Activated CD4-positive, alpha-beta T cell treated with anti-CD3 and anti-CD28 coated beads, Interleukin-10, Interleukin-2, amounts not matched to agents 100 ng/mL and 50 ng/mL, durations not matched to agents 16 hours and 8 hours (primary cell): ENCODE measurements around the gene SLC2A1.
A peak's percentile ranks its signal among the peaks of the same experiment; 100 is the strongest.

Experiments used
- DNase-seq: peaks from one replicate; pipeline ENCODE4 v3.0.0-alpha.2; 2020

Gene SLC2A1

DNA sequence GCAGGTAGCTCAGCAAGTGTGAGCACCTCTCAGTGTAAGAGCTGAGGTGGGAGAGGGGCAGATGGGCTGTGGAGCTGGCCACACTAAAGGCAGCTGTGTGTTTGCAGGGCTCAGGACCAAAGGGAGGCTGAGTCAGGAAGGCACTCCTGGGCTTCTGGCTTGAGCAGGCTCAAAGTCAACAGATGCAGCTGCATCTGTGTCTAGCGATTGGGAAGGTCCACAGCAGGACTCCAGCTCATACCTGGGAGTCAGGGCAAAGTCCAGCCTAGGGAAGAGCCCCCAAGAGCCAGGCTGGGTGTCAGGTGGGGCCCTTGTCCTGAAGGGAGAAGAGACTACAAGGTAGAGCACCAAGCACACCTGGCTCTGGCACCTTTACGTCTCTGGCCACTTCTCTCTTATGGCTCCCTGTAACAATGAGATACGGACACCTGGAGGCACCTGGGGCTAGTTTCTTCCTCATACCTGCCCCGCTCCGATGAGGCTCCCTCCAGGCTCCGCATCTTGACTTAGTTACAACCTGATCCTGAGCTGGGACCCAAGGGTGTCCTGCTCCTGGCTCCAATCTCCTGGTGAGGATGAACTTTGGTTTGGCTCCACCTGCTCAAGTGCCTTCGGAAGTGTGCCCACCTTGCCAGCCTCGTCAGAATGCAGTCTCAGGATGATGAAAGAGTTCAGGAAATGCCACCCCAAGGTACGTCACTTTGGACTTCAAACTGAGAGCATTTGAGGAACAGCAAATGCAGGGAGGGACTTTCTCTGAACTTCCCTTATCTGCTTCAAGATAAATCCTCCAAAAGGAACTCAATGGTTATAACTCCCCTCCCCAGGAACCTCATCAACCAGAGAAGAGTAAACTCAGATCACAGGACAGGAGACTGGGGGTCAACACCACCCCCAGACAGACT lies 21.5 kb upstream of the SLC2A1 start:
- DNase-seq, result no peak

DNA sequence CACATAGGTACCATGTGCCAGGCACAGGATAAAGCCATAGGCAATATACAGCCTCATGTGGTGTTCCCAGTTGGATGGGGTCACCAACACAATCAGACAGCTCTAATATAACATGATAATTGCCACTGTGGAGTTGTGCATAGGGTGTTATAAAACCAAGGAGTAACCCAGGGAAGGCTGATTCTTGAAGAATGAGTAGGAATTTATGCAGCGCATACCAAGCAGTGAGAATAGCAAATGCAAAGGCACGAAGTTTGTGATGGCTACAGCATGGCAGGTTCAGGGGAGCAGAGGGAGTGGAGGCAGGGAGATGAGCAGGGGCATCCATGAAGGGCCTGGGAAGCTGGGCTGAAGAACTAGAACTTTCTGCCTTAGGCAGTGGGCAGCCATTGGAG lies 20.4 kb upstream of the SLC2A1 start:
- DNase-seq, result no peak

DNA sequence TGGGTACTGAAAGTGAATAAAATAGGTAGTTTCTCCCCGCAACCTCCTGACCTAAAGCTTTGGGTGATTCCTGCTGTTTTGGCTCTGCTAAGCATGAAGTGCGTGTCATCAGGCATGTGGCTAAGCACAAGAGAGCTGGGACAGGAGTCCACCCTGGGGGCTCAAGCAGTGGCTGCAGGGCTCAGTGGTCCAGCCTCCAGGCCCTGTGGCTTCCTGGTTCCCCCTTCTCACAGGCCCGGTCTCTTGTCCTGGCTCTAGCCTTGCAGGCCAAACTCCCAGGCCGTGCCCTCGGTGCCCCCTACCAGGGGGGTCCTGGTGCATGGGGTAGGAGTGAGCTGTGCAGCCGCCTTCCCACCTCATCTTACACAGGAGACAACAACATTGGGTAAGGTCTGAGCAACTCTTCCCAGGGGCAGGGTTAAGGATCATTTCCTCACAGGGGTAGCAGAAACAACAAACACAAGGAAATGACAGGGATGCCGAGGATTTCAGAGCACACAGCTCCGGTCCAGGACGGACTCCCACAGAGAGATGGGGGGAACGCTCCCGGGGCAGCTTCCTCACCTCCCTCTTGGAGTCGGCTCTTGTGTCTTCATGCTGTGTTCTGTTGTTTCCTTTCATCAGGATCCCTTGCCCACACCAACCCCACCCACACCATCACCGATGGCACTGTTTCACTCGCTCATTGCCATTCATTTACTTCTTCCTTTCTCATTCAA lies 19.8 kb upstream of the SLC2A1 start:
- DNase-seq, result no peak

DNA sequence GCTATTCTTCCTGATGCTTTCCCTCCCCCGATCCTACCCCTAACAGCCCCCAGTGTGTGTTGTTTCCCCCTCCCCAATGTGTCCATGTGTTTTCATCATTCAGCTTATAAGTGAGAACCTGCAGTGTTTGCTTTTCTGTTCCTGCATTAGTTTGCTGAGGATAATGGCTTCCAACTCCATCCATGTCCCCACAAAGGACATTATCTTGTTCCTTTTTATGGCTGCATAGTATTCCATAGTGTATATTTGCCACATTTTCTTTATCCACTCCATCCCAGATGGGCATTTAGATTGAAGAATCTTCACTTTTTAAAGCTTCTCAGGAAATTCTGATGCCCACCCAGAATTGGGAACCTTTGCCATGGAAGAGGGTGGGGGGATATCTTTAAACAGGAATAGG lies 19.0 kb upstream of the SLC2A1 start:
- DNase-seq, result no peak

DNA sequence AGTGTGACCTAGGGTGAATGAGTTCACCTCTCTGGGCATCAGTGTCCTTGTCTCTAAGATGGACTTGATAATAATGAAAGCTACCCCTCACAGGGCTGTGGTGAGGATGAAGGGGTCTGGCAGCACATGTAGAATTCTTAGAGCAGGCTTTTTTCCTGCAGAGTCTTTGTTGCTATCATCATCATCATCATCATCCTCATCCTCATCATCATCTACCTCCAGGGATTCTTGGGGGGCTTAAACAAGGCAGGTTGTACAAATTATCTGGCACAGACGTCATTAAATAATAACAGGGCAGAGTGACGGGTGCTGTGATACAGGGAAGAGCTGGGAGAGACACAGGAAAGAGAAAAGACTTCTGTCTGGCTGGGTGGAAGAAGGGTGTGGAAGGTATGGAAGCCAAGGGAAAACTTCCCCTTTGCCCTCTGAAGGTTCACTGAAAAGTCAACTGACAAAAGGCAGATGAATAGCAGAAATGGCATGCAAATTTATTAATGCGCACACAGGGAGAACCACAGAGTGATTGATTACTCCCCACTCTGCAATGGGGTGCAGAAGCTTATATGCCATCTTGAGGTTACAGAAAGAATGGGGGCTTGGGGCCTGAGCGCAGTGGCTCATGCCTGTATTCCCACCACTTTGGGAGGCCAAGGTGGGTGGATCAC lies 17.0 kb upstream of the SLC2A1 start:
- DNase-seq, result no peak

DNA sequence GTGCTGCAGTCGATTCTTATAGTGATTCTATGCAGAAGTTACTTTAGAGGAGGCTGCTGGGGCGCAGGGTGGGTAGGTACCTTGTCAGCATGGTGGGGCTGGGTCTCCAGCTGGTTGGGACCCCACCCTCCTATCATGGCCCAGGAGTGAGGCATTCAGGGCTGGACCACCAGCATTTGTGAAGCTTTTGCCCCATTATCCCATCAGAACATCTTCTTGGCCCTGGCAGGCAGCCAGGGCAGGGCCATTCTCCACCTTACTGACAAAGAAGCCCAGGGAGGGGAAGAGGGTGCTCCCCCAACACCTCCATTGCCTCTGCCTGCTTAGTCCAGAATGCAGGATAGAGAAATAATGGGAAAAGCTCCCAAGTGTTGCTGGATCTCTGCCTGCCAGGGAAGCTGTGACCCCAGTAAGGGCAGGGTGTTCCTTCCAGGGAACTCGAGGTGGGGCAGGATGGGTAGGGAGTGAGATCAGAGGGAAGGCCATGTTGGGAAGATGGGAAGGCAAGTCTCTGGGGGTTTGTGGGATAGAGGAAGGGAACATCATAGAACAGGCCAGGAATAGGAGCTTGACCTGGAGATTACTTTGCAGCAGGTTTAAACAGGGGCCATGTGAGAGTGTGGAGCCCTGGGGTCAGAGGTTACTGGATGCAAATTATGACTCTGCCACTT lies 16.2 kb upstream of the SLC2A1 start:
- DNase-seq, result no peak

DNA sequence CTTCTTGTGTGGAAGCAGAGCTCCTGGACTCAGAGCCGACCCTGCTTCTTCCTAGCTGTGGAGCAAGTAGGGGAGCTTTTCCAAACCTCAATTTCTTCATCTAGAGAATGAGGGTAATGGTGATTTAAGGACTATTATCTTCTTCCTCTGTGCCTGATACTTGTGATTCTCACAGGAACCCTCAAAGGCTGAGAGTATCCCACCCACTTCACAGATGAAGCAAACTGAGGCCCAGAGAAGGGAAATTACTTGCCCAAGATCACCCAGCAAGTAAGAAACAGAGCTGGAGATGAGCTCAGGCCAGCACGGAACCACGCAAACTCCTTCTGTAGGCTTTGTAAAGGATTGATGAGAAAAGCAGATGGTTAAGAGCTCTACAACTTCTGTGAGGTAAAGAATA lies 15.1 kb upstream of the SLC2A1 start:
- DNase-seq, result no peak

DNA sequence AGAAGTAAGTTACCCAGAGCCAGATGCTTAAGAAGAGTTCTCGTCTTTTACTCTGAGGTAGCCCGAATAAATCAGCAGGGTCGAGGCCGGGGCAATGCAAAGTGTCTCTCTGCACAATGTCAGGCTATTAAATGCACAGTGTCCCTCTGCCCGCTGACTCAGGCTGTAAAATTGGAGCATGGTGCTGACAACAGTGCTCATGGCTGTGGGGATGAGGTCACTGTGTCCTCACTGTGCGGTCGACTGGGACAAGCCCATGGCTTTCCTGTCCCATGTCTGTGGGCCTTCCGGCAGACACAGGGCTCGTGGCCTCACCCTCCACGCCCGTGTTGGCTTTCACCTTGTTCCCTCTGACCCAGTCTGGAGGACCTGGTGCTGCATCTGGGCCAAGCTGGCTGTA lies 14.6 kb upstream of the SLC2A1 start:
- no peak for DNase-seq

DNA sequence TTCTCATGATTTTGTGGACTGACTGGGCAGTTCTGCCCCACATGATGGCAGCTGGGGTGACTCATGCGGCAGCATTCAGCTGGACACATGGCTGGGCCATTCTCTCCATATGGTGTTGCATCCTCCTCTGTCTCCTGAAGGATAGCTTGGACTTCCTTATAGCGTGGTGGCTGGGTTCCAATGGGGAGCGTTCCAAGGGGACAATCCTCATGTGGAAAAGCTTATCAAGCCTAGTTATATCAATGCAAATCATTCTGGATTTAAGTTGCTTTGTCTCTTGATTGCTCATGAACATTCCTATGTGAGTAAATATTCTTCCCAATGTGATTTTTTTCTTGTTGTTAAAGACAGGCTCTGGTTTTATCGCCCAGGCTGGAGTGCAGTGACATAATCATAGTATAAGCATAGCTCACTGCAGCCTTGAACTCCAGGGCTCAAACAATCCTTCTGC lies 13.2 kb upstream of the SLC2A1 start:
- no peak for DNase-seq

DNA sequence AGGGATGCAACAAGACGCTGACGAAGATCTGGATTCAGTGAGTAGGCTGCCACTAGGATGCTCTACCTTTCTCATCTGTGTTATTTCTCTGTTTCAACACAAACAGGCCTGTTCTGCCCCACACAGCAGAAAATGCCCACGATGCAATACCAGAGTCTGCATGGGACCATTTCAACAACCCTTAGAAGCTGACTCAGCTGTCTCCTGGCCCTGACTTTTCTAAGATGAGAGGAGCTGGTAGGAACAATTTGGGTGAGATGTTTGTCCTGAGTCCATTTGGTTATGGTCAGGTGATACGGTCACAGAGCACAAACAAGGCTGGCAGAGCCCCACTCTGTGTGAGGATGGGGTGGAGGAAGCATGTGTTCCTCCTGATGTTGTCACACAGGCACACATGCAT lies 11.5 kb upstream of the SLC2A1 start:
- DNase-seq, result no peak

DNA sequence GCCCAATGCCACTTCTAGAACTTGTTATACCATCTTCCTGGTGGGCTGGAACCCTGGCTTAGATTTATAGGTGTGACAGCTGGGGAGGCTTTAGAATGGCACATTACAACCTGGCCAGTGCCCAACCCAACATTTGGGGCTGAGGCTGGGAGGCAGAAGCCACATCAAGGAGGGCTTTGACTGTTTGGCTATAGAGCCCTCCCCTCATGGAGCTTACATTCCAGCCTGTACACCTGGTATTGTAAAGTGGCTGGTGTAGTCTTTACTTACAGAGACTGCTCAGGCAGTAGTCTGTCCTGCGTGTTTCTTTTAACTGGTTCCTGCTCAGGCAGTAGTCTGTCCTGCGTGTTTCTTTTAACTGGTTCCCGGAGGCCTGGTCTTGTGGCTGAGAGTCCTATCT lies 10.0 kb upstream of the SLC2A1 start:
- no peak for DNase-seq

DNA sequence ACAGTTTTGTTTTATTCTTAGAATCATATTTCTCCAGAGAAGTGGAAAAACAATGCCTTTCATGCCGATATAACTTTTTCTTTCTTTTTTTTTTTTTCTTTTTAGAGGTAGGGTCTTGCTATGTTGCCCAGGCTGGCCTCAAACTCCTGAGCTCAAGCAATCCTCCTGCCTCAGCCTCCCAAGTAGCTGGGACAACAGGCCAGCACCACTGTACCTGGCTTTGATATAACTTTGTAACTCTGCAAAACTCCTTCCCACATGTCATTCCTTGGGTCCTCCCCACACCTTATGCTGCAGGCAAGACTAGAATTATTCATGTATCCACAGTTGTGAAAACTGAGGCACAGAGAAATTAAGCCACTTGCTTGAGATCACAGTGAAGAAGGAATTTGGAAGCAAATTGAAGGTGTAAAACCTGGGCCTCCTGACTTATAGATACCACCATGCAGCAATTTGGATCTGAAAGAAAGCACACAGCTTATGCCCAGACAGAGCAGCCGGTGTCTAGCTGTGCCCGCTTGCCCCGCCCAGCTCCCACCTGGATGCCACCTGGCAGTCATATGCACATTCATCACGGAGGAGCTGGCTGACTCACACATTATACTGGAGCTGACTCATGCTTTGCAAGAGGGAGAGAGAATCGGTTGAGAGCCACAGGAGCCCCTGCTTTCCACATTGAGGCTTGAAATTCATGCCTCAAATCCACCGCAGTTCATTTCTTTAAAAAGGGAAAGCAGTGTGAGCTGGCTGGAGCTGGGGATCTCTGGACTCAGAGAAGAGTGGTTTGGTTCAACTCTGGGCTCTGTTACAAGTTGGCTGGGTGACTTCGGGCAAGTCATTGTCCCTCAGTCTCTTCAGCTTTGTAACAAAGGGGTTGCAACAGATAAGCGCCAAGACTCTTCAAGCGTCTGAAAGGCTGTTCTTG lies 8.3 kb upstream of the SLC2A1 start:
- peak; percentile 45 for DNase-seq

DNA sequence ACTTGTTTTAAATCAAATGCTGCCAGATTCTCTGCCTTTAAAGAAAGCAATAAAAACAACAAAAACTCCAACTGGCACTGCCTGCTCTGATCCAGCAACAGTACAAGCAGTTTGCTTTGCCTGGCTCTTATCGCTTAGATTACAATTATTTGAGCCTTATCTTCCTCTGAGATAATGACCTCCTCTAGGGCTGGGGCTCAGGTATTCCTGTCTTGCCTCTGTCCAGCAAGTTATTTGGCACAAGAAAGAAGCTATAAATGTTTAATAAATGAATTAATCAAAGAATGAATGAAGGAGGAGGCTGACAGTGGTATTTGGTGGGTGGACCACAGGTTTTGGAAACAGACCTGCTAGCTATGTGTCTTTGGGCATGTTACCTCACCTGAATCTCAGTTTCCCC lies 6.7 kb upstream of the SLC2A1 start:
- DNase-seq, result no peak

DNA sequence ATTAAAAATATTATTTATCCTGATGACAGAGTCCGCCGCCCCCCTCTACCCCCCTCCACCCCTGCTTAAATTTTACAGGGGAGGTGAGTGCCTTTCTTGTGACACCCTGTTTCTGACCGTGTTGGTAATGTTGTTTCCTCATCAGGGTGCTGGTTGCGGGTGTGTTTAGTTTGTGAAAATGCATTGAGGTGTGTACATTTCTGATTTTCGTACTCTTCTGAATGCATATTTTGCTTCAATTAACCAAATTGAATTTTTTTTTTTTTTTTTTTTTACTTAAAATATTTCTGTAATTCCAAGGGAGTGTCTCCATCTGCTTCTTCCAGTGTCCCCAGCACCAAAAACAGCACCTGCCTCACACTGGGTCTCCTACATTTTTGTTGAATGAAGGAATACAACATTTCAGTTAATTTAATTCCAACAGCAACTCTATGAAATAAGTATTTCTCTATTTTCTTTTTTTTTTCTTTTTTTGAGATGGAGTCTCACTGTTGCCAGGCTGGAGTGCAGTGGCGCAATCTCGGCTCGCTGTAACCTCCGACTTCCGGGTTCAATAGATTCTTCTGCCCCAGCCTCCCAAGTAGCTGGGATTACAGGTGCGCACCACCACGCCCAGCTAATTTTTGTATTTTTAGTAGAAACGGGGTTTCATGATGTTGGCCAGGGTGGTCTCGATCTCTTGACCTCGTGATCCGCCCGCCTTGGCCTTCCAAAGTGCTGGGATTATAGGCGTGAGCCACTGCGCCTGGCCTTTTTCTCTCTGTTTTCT lies 5.6 kb upstream of the SLC2A1 start:
- no peak for DNase-seq

DNA sequence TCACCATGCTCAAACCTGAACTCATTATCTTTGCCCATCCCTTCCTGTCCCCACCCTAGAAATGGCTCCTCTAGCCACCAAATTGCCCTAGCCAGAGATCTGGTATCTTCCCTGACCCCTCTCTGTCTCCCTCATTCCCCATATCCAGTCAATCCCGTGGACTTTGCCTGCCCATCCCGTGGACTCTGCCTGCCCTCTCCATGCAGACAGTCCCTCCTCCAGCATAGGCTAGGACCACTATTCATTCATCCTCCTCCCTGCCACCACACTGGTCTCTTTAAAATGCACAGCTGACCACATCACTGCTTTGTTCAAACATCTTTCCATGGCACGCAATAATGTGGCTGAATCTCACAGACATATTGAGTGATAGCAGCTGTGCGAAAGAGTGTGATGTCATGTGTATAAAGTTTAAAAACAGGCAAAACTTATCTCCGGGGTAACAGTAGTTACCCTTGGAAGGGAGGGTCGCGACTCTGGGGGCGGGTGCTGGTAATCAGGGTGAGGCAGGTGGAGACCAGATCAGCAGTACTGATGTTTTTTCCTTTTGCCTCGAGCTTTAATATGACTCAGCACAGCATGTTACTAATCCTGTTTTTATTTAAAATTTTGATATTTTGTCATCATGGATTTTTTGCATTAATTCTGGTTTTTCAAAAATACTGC lies 4.8 kb upstream of the SLC2A1 start:
- DNase-seq, result no peak

DNA sequence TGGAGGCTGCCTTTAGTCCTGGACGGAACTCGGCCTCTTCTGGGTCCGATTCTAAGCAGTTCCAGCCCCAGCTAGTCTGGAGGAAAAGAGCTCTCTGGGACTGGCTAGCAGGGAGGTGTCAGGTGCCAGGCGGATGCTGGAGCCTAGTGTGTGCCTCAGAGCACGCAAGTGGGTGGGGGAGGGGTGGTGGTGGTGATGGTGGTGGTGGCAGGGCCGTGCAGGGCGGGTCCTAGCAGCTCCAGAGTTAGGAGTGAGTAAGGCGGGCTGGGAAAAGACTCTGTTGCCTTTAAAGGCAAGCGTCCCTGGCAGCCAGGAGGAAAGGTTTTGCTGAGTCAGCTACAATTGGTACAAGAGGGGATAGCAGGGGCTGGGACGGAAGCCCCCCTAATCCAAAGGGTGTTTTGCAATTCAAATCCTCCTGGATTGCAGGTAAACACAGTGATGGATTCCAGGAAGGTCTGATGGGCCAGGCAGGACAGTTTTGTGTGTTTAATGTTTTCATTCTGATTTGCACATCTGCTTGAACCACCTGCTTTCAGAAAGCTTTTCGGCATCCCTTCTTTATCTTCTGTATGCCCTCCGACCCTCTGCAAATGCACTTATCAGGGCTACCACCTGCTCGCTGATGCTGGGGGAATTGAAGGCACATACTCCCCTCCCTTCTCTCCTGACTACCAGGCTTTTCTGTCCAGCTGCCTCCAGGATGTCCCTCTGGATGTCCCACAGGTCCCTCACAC lies 4.1 kb upstream of the SLC2A1 start:
- DNase-seq, result no peak

DNA sequence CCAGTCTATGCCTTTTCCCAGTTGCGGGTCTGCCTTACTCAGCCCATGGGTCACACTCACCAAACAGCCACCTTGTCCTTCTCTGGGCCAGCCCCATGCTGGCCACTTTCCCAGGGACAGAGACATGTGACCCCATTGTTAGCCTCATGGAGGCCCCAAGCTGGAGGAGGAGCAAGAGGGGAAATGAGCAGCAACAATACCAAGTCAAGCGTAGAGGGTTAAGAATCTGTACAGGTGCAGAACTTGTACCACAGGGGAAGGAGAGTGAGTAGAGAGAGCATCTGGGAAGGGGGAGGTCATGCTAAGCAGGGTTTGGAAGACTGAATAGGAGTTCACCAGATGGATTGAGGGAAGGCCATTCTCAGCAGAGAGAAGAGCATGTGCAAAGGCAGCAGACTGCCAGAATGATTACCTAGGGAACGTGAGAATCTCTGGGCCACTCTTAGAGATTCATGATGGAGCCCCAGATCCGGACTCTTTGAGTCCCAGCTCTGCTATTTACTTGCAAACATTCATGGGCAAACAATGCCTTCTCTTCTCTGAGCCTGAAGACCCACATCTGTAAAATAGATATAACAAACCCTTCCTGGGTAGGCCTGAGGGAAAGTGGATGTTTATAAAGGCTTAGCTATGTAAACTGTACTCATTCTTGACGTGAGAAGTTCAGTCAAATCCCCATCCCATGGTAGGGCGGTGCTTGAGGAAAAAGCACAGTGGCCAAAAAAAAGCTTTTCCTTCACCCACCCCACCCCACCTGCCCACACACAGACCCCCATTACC lies 2.8 kb upstream of the SLC2A1 start:
- no peak for DNase-seq

DNA sequence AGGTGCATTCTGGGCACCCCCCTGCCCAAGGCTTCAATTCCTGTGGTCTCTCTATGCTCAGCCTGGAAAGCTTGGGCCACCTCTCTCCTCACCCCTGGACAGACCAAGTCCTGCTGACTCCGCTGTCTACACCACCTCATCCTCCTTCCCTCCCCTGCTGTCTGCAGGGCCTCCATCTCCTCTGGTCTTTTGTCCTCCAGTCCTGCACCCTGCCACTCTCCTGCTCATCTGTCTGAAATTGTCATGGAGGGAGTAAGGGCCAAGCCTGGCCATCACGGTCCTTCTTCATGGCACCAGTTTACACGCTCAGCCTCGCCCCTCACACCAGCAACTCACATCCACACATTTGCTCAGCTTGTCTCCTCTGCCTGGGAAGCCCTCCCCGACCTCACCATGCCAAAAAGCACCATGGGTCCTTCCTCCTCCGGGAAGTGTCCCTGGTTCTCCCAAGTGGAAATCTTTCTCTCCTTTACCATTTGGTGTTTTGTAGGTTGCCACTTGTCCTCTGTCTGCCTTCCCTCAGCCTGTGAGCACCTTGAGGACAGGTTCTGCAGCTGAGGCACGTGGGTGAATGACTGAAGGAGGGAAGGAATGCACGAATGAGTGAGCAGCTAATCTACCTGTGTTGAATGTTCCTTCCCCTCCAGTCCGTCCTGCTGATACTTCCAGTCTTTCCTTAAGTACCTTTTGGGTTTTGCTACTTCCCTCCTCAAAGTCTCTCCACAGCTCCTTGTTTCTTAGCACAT lies 2.1 kb upstream of the SLC2A1 start:
- no peak for DNase-seq

DNA sequence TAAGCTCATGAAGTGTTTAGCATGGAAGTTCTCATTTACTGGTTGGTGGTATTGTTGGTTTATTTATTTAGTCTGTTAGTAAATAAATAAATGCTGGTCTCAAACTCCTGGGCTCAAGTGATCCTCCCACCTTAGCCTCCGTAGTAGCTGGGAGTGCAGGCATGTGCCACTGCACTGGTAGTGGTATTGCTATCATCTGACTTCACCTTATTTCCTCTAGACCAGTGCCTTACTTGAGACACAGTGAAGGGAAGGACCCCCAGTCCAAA lies 1.4 kb upstream of the SLC2A1 start:
- no peak for DNase-seq
